ENCODE results near the gene TEAD1.

DNA sequence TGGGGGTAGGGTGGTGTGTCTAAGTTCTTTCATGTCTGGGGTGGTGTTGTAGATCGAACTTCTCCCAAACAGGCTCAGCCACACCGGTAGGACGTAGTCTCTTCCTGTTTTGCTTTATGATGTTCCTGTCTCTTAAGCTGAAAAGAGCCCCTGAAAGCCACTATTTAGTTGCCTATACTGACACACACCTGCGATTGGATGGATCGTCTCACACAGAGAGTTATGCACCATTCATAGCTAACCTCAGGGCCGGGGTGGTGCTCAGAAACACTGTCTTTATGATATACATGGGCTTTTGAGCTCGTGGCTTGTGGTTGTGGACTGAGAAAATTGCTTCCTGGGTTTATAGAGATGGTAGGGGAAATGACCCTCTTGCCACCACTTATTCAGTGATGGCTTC lies 137.6 kb downstream of the TEAD1 start:
- TF ChIP-seq, protein P1, sequence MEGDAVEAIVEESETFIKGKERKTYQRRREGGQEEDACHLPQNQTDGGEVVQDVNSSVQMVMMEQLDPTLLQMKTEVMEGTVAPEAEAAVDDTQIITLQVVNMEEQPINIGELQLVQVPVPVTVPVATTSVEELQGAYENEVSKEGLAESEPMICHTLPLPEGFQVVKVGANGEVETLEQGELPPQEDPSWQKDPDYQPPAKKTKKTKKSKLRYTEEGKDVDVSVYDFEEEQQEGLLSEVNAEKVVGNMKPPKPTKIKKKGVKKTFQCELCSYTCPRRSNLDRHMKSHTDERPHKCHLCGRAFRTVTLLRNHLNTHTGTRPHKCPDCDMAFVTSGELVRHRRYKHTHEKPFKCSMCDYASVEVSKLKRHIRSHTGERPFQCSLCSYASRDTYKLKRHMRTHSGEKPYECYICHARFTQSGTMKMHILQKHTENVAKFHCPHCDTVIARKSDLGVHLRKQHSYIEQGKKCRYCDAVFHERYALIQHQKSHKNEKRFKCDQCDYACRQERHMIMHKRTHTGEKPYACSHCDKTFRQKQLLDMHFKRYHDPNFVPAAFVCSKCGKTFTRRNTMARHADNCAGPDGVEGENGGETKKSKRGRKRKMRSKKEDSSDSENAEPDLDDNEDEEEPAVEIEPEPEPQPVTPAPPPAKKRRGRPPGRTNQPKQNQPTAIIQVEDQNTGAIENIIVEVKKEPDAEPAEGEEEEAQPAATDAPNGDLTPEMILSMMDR (IDR thresholded peaks at IDR 0.05) = no peak
- TF ChIP-seq POLR2A (IDR thresholded peaks at IDR 0.05) (no peak), POLR2AphosphoS5 (IDR thresholded peaks at IDR 0.05) (no peak)

Data from gastroesophageal sphincter (tissue), 3 donors.